Epithelial cell of esophagus (primary cell): ENCODE measurements around the gene ZNF524.

Experiments
- DNase-seq: peaks from one replicate; pipeline ENCODE4 v3.0.0; 2010; ENCODE audit warnings: low read depth
- H3K4me3 ChIP-seq: 2 replicates; pipeline ENCODE4 v1.5.1; 2011; ENCODE audit warnings: mild to moderate bottlenecking, low read length, control low read depth
- TF ChIP-seq, protein P1 (sequence below): IDR thresholded peaks from 2 replicates; pipeline ENCODE4 v1.5.1; 2011; ENCODE audit warnings: low read depth, mild to moderate bottlenecking, low read length, control low read depth, inconsistent platforms; ENCODE audit not compliant: insufficient read depth; ENCODE audit errors: missing control alignments

The ZNF524 gene

DNA sequence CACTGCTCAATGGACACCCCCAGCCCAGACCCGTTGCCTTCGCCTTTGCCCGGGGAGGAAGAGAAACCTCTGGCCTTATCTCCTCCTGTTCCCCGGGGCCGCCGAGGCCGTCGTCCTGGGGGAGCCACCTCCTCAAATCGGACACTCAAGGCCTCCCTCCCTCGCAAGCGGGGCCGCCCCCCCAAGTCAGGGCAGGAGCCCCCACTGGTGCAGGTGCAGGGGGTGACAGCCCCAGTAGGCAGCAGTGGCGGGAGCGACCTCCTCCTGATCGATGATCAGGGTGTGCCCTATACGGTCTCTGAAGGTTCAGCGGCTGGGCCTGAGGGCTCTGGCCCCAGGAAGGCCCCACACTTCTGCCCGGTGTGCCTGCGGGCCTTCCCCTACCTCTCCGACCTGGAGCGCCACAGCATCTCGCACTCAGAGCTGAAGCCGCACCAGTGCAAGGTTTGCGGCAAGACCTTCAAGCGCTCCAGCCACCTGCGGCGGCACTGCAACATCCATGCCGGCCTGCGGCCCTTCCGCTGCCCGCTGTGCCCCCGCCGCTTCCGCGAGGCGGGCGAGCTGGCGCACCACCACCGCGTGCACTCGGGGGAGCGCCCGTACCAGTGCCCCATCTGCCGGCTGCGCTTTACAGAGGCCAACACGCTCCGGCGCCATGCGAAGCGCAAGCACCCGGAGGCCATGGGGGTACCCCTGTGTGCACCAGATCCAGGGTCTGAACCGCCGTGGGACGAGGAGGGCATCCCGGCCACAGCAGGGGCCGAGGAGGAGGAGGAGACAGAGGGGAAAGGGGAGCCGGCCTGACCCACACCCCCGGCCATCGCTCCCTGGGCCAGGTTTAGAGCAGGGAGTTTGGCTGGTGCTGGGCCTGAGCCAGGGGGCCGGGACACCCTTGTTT lies 2.3 kb downstream of the ZNF524 start:
- no peak for DNase-seq
- no peak overlapping the region for H3K4me3 ChIP-seq

DNA sequence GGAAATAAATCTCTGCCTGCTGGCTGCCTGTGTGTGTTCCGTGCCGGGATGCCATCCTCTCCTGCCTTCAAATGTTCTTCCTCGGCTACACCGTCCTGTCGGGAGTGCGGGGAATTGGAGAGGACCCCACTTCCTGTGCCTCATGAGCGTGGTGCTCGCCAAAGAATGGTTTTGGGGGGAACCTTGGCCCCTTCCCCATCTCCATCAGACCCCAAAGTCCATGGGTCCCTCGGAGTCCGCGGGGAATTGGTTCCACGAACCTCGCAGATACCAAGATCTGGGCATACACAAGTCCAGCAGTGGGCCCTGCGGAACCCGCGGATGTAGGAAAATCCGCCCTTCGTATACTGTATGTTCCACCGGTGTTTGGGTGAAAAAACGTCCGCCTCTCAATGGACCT lies 3.0 kb downstream of the ZNF524 start:
- no peak overlapping the region for H3K4me3 ChIP-seq
- TF ChIP-seq, protein P1, sequence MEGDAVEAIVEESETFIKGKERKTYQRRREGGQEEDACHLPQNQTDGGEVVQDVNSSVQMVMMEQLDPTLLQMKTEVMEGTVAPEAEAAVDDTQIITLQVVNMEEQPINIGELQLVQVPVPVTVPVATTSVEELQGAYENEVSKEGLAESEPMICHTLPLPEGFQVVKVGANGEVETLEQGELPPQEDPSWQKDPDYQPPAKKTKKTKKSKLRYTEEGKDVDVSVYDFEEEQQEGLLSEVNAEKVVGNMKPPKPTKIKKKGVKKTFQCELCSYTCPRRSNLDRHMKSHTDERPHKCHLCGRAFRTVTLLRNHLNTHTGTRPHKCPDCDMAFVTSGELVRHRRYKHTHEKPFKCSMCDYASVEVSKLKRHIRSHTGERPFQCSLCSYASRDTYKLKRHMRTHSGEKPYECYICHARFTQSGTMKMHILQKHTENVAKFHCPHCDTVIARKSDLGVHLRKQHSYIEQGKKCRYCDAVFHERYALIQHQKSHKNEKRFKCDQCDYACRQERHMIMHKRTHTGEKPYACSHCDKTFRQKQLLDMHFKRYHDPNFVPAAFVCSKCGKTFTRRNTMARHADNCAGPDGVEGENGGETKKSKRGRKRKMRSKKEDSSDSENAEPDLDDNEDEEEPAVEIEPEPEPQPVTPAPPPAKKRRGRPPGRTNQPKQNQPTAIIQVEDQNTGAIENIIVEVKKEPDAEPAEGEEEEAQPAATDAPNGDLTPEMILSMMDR: no peak
- DNase-seq: no peak

More for the DNA sequence above, 2.3 kb downstream of the ZNF524 start:
- TF ChIP-seq, protein P1: no peak

GRCh38 chr19:55603581-55604292 lies 3.6 kb downstream of the ZNF524 start:
- H3K4me3 ChIP-seq: no peak overlapping the region
- no peak for DNase-seq
- TF ChIP-seq, protein P1: no peak

GRCh38 chr19:55605207-55605636 lies 5.1 kb downstream of the ZNF524 start:
- TF ChIP-seq, protein P1: no peak

DNA sequence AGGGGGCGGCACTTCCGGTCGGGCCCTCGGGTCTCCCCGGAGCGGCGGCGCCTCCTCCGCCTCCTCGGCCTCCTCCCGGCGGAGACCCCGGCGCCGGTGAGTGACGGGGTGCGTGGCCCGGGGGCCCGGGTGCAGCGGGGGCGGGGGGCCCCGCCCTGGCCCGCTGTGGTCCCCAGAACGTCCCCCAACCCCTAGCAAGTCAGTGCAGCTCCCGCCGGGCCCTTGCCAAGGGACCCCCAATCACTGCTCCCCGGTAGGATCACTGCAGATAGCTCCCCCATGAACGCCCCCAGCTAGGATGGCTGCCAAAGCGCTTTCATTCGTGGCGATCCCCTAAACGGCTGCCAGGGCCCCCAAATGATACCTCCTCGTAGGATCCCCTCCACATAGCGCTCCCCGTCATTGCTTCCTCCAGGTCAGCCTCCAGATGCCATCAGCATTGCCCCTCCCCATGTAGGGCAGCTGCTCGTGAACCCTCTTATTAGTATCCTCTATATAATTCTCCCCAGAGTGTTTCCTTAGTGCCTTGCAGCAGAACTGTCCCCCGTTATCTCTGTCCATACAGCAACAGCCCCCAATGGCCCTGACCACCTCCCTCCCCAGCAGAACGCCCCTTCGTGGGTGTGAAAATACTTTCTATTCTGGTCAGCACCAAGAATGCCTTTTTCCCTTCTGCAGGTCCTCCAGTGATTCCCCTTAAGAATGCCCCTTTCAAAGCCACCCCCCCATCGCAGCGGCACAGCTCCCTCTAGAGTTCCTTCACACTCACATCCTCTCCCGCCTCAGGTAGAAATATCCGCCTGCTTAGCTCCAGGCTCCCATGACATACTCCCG lies 5.8 kb downstream of the ZNF524 start, which contains the start of gene ZNF865:
Gene ZNF865, plus strand, starts transcription at position 11 of the 834 bp plus-strand sequence. CDS start 7,972 bp downstream, outside the sequence.
- DNase-seq: peak; percentile 89
- H3K4me3 ChIP-seq: peak within 1 kb of the TSS; percentile 79
- TF ChIP-seq, protein P1: peak; percentile 83

More at GRCh38 chr19:55605207-55605636, 5.1 kb downstream of the ZNF524 start:
- H3K4me3 ChIP-seq: peak overlapping the region; percentile 79
- peak; percentile 97 for DNase-seq

DNA sequence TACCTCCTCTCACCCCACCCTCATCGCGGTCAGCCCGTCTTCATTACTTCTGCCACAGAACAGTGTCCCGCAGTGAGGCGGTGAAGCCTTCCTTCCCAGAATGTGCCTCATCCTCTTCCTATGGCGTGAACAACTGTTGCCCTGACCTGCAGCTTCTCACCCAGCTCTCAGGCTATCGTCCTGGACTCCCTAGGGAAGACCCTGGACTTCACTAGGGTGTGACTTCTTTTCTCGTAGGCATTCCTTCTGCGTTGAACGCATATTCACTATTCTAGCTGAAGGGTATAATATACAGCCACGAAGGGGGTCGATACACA lies 6.3 kb downstream of the ZNF524 start:
- TF ChIP-seq, protein P1: no peak

More for the DNA sequence above, 6.3 kb downstream of the ZNF524 start:
- DNase-seq: no peak
- peak overlapping the region; percentile 79 for H3K4me3 ChIP-seq
